ENCODE data around the gene LPP.

DNA sequence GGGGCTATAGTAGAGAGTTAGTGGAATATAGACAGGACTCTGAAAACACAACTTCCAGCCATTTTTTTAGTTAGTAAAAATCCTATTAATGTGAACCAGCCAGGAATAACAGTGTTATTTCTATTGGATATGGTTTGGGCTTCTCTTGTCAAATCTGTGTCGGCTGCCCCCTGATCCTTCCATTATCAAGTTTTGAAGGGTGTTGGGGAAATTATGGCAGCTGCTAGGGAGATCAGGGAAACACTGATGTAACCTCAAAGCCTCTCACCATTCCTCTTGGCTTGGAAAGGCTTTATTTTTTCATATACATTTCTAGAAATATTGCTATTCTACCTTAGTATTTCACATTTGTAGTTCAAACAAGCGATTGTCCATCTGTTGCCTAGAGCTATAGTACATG, 724.1 kb downstream of the LPP start:
- TF ChIP-seq, protein P1, sequence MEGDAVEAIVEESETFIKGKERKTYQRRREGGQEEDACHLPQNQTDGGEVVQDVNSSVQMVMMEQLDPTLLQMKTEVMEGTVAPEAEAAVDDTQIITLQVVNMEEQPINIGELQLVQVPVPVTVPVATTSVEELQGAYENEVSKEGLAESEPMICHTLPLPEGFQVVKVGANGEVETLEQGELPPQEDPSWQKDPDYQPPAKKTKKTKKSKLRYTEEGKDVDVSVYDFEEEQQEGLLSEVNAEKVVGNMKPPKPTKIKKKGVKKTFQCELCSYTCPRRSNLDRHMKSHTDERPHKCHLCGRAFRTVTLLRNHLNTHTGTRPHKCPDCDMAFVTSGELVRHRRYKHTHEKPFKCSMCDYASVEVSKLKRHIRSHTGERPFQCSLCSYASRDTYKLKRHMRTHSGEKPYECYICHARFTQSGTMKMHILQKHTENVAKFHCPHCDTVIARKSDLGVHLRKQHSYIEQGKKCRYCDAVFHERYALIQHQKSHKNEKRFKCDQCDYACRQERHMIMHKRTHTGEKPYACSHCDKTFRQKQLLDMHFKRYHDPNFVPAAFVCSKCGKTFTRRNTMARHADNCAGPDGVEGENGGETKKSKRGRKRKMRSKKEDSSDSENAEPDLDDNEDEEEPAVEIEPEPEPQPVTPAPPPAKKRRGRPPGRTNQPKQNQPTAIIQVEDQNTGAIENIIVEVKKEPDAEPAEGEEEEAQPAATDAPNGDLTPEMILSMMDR (IDR thresholded peaks at IDR 0.05) = no peak
- TF ChIP-seq POLR2A (IDR thresholded peaks at IDR 0.05) (no peak), POLR2AphosphoS5 (IDR thresholded peaks at IDR 0.05) (no peak), EP300 (IDR thresholded peaks at IDR 0.05) (no peak)

Data from stomach (tissue), 4 donors.